Activated CD4-positive, alpha-beta T cell treated with anti-CD3 and anti-CD28 coated beads, Interleukin-2, amount 10 ng/mL, durations not matched to agents 7 days and 5 days (primary cell): Measurements from ENCODE around the gene CDH4. TPM values are rescaled to one million over a fixed set of nuclear protein-coding genes. Genes with fewer than 3 reads are reported as not detected.

Source experiments
- CTCF ChIA-PET: fragments of 350-600 bp; sonication (Branson Sonifier 250); formaldehyde crosslinking; loops from one replicate; lab custom pipeline; 2021; ENCODE audit warnings: antibody characterized with exemption; lab: Charles Lee
- POLR2A ChIA-PET: fragments of 350-600 bp; sonication (Branson Sonifier 250); formaldehyde crosslinking; loops from one replicate; lab custom pipeline; 2021; ENCODE audit warnings: antibody characterized with exemption; lab: Charles Lee
- DNase-seq: peaks from one replicate; pipeline ENCODE4 v3.0.0-alpha.2; 2020
- H3K27ac Mint-ChIP-seq: one replicate; pipeline ENCODE4 v1.8.0; 2021; ENCODE audit warnings: mild to moderate bottlenecking, moderate library complexity, mixed read lengths
- H3K27me3 Mint-ChIP-seq: one replicate; pipeline ENCODE4 v1.8.0; 2021; ENCODE audit warnings: mixed read lengths
- H3K36me3 Mint-ChIP-seq: one replicate; pipeline ENCODE4 v1.8.0; 2021; ENCODE audit warnings: low read depth, mixed read lengths
- H3K4me1 Mint-ChIP-seq: one replicate; pipeline ENCODE4 v1.8.0; 2021; ENCODE audit warnings: mixed read lengths
- H3K4me3 Mint-ChIP-seq: one replicate; pipeline ENCODE4 v1.8.0; 2021; ENCODE audit warnings: mild to moderate bottlenecking, moderate library complexity, mixed read lengths
- H3K9me3 Mint-ChIP-seq: one replicate; pipeline ENCODE4 v1.8.0; 2021; ENCODE audit warnings: mixed read lengths
- total RNA-seq, 2 experiments: library from RNA; stranded (reverse); gene quantifications; one replicate each; pipeline ENCODE4 v1.2.3, GENCODE V29; 2021

The CDH4 gene
- total RNA-seq, 2 experiments from 2014 or later = not detected

- H3K27me3 Mint-ChIP-seq = no peaks in the 10 kb centered on the region
- DNase-seq = no peak
- no peaks in the 10 kb centered on the region for H3K36me3 Mint-ChIP-seq
- H3K4me3 Mint-ChIP-seq = no peak overlapping the region
- no peaks in the 10 kb centered on the region for H3K4me1 Mint-ChIP-seq
- ChIA-PET POLR2A (no interaction called here), CTCF (no interaction called here)
- no peaks in the 10 kb centered on the region for H3K9me3 Mint-ChIP-seq
- H3K27ac Mint-ChIP-seq = no peak overlapping the region
Measured at GRCh38 chr20:61731363-61732181, 479.5 kb downstream of the CDH4 start.

DNA sequence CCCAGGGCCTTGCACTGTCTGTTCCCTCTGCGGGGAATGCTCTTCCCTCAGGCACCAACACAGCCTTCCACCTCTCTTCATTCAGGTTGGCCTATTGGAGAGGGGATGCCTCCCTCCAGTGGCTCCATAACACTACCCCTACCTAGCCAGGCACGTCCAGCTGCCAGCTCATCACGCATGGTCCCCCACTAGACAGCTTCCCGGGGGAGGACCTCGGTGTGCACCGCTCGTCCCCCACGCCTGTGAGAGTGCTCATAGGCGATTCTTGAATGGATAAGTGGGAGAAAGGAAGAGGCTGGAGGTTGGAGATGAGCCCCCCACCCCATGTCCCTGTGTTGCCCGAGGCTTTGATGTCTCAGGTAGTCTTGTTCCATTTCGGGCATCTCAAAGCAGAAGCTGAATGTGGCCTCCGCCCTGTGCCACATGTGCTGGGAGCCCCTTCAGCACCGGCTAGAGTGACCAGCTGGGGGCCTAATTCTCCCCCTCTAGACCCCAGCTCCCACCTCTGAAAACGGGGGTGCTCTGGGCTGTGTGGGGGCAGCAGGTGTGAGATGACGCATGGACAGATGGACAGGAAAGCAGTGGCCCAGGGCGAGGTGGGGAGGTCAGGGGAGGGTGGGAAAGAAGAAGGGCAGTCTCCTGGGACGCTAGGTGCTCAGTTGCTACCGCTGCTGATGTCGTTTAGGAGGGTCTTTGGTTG, 480.6 kb downstream of the CDH4 start:
- no peak overlapping the region for H3K27ac Mint-ChIP-seq
- no peaks in the 10 kb centered on the region for H3K9me3 Mint-ChIP-seq
- H3K27me3 Mint-ChIP-seq = no peaks in the 10 kb centered on the region
- no peaks in the 10 kb centered on the region for H3K36me3 Mint-ChIP-seq
- H3K4me3 Mint-ChIP-seq = no peak overlapping the region
- no peaks in the 10 kb centered on the region for H3K4me1 Mint-ChIP-seq
- POLR2A ChIA-PET = no interaction called here
- DNase-seq = no peak
- CTCF ChIA-PET = no interaction called here

DNA sequence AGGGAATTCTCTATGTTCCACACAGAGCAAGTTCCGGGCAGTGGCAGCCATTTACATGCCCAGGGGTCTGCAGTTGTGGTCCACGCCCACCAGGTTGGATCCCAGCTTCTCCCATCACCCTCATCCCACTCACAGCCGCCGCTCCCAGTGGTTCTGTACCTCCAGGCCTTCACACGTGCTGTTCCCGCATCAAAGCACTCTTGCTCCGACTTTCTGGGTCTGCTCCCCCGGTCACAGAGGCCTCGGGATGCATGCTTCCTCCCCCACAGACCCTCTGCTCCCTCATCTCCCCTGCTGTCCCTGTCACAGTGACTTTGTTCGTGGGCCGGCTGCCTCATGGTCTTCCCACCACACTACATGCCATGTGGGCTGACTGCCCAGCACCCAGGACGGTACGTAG, 481.2 kb downstream of the CDH4 start:
- Mint-ChIP-seq H3K27ac (no peak overlapping the region), H3K4me3 (no peak overlapping the region)

GRCh38 chr20:61733891-61734732, 482.1 kb downstream of the CDH4 start:
- ChIA-PET CTCF (interaction anchor here (0.6 kb wide), 1 partner anchor 58 kb away, joined by 3 read pairs; no protein-coding TSS in a partner anchor), POLR2A (no interaction called here)
- DNase-seq = no peak
- no peaks in the 10 kb centered on the region for H3K9me3 Mint-ChIP-seq
- H3K27me3 Mint-ChIP-seq = no peaks in the 10 kb centered on the region
- no peak overlapping the region for H3K4me3 Mint-ChIP-seq
- H3K36me3 Mint-ChIP-seq = no peaks in the 10 kb centered on the region
- H3K4me1 Mint-ChIP-seq = no peaks in the 10 kb centered on the region
- no peak overlapping the region for H3K27ac Mint-ChIP-seq

More for the DNA sequence above, 481.2 kb downstream of the CDH4 start:
- ChIA-PET CTCF (interaction anchor here (0.6 kb wide), 1 partner anchor 59 kb away, joined by 3 read pairs; no protein-coding TSS in a partner anchor), POLR2A (no interaction called here)
- no peak for DNase-seq
- Mint-ChIP-seq H3K4me1 (no peaks in the 10 kb centered on the region), H3K9me3 (no peaks in the 10 kb centered on the region), H3K27me3 (no peaks in the 10 kb centered on the region), H3K36me3 (no peaks in the 10 kb centered on the region)

- H3K4me1 Mint-ChIP-seq = no peaks in the 10 kb centered on the region
Measured at GRCh38 chr20:61734733-61735502, 482.9 kb downstream of the CDH4 start.

GRCh38 chr20:61735503-61735785, 483.4 kb downstream of the CDH4 start:
- no peaks in the 10 kb centered on the region for H3K27me3 Mint-ChIP-seq
- POLR2A ChIA-PET = no interaction called here
- H3K36me3 Mint-ChIP-seq = no peaks in the 10 kb centered on the region
- H3K9me3 Mint-ChIP-seq = no peaks in the 10 kb centered on the region
- DNase-seq = no peak
- H3K4me1 Mint-ChIP-seq = no peaks in the 10 kb centered on the region
- H3K27ac Mint-ChIP-seq = no peak overlapping the region
- no peak overlapping the region for H3K4me3 Mint-ChIP-seq
- CTCF ChIA-PET = no interaction called here

More at GRCh38 chr20:61734733-61735502, 482.9 kb downstream of the CDH4 start:
- no peaks in the 10 kb centered on the region for H3K27me3 Mint-ChIP-seq
- no peak for DNase-seq
- no peaks in the 10 kb centered on the region for H3K36me3 Mint-ChIP-seq
- ChIA-PET POLR2A (no interaction called here), CTCF (no interaction called here)
- H3K27ac Mint-ChIP-seq = no peak overlapping the region
- H3K9me3 Mint-ChIP-seq = no peaks in the 10 kb centered on the region
- no peak overlapping the region for H3K4me3 Mint-ChIP-seq

- CTCF ChIA-PET = no interaction called here
- no peaks in the 10 kb centered on the region for H3K4me1 Mint-ChIP-seq
- no peaks in the 10 kb centered on the region for H3K9me3 Mint-ChIP-seq
- H3K27ac Mint-ChIP-seq = no peak overlapping the region
- H3K36me3 Mint-ChIP-seq = no peaks in the 10 kb centered on the region
- DNase-seq = no peak
- no peaks in the 10 kb centered on the region for H3K27me3 Mint-ChIP-seq
- POLR2A ChIA-PET = no interaction called here
- no peak overlapping the region for H3K4me3 Mint-ChIP-seq
Measured at GRCh38 chr20:61736001-61736635, 484.1 kb downstream of the CDH4 start.

DNA sequence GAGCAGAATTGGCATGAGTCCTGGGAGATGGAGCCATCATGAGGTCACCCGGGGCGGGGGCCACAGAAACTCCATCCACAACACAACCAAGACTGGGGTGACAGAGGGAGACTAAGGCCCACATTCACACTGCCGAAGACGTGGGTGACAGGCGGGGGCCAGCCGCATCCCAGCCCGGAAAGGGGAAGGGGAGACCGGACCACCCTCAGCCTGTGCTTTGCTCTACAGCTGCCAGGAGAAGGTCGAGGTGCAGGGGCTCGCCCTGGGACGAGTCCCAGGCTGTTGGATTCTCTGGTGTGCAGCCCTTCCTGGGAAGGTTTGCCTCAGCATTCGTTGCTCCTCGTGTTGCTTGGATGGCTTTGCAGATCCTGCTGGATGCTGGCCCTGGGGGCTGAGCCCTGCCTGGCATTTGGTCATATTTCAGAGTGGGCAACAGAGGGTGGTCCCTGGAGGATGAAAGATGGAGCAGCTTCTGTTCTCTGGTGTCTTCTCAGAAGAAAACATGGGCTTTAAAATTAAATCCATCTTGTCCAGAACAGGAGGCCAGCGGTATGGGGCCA, 484.8 kb downstream of the CDH4 start:
- CTCF ChIA-PET = no interaction called here
- no peak for DNase-seq
- no peak overlapping the region for H3K4me3 Mint-ChIP-seq
- no peak overlapping the region for H3K27ac Mint-ChIP-seq
- H3K4me1 Mint-ChIP-seq = no peaks in the 10 kb centered on the region
- H3K27me3 Mint-ChIP-seq = no peaks in the 10 kb centered on the region
- H3K9me3 Mint-ChIP-seq = no peaks in the 10 kb centered on the region
- POLR2A ChIA-PET = no interaction called here
- no peaks in the 10 kb centered on the region for H3K36me3 Mint-ChIP-seq

DNA sequence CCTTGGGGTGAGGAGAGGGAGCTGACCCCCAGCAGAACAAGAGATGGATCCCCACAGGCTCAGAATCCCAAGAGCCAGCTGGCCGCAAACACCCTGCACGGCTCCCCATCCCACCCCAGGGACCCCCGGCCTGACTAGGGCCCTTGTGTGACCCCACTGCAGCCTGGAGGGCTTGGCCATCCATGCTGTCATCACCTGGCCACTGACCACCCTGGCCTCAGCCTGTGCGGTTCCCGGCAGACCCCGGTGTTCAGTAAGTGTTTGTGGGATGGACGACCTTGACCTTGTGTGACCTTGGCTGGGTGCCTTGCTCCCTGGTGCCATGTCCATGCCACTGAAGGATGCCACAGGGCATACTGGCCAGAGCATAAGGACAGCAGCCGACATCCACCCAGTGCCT, 485.3 kb downstream of the CDH4 start:
- no peak overlapping the region for H3K4me3 Mint-ChIP-seq
- H3K36me3 Mint-ChIP-seq = no peaks in the 10 kb centered on the region
- ChIA-PET CTCF (no interaction called here), POLR2A (no interaction called here)
- DNase-seq = no peak
- no peak overlapping the region for H3K27ac Mint-ChIP-seq
- H3K9me3 Mint-ChIP-seq = no peaks in the 10 kb centered on the region
- no peaks in the 10 kb centered on the region for H3K4me1 Mint-ChIP-seq
- no peaks in the 10 kb centered on the region for H3K27me3 Mint-ChIP-seq

DNA sequence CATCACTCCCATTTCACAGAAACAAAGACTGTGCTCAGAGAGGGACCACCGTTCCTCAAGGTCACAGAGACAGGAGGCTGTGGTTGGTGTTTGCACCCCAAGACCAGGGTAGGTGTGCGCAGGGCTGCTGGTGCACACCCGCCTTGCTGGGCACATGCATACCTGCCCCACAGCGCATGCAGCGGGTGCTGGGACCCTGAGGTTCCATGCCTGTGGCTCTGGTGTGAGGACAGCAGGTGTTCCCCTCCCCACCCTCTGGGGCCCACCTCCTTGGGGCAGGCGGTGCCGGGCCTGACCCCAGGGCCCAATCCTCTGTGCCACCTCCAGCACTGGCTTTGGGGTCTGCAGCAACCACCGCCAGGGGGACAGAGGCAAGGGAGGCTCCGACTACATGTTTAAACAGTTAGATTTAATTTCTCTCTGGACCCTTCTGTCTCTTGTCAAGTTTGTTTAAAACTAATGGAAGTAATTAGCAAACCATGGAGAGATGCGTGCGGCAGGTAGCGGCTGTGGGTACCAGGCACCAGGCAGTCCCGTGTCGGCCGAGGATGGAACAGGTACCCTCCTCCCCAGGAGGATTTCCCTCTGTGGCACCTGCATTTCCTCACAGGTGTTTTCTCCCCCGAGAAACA, 485.9 kb downstream of the CDH4 start:
- H3K27ac Mint-ChIP-seq = no peak overlapping the region
- H3K27me3 Mint-ChIP-seq = no peaks in the 10 kb centered on the region
- POLR2A ChIA-PET = no interaction called here

DNA sequence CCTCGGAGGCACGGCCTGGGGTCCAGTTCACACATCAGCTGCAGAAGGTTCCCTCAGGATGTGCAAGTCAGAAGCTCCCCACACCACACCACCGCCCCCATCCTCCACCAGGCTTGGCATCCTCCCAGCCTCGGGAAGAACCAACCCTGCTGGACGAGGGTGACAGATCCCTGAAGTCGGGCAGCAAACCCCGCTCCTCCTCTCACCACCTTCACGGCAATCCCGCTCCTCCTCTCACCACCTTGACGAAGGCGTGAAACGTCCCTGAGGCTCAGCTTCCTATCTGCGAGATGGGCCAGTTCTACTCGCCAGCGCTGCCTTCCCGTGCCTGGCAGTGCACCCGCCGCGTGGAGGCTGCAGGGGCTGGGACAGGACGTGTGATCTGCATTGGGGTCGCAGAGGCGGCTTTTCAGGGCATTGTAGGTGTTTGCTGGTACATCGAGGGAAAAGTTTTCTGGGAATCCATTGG, 486.6 kb downstream of the CDH4 start:
- Mint-ChIP-seq H3K36me3 (no peaks in the 10 kb centered on the region), H3K27me3 (no peaks in the 10 kb centered on the region), H3K4me1 (no peaks in the 10 kb centered on the region), H3K9me3 (no peaks in the 10 kb centered on the region), H3K27ac (no peak overlapping the region), H3K4me3 (no peak overlapping the region)
- DNase-seq = no peak
- POLR2A ChIA-PET = no interaction called here
- CTCF ChIA-PET = no interaction called here

More for the DNA sequence above, 485.9 kb downstream of the CDH4 start:
- CTCF ChIA-PET = no interaction called here
- H3K9me3 Mint-ChIP-seq = no peaks in the 10 kb centered on the region
- no peaks in the 10 kb centered on the region for H3K36me3 Mint-ChIP-seq
- H3K4me1 Mint-ChIP-seq = no peaks in the 10 kb centered on the region
- DNase-seq = no peak
- no peak overlapping the region for H3K4me3 Mint-ChIP-seq
